Heart left ventricle (tissue), 16 donors: Measurements from ENCODE around the gene SLC16A5. TPM values are rescaled to one million over a fixed set of nuclear protein-coding genes. Genes with fewer than 3 reads are reported as not detected.

Source experiments
- ATAC-seq, 4 donors: fragments of 200-7000 bp; cut with Tn5 transposase; one replicate each; pipeline ENCODE4 v1.9.1; 2020 to 2022; ENCODE audit warnings: moderate library complexity in 4 of 4, mild to moderate bottlenecking in 3 of 4, moderate number of reproducible peaks in 1 of 4
- DNase-seq, 5 donors: peaks; one replicate each; pipeline ENCODE4 v3.0.0-alpha.2; 2020
- H3K27ac ChIP-seq, 12 donors: fragments of 200-600 bp; sonication (generic) in 4 of 12; one replicate each; pipeline versions ENCODE4 v1.5.0 to v1.8.0; 2016 to 2022; ENCODE audit warnings: mild to moderate bottlenecking in 2 of 12
- H3K27me3 ChIP-seq, 9 donors: fragments of 200-600 bp; sonication (generic) in 2 of 9; one replicate each; pipeline versions ENCODE4 v1.5.1 to v1.8.0; 2016 to 2022; ENCODE audit warnings: mild to moderate bottlenecking in 3 of 9
- H3K36me3 ChIP-seq, 9 donors: fragments of 200-600 bp; sonication (generic) in 2 of 9; one replicate each; pipeline versions ENCODE4 v1.5.0 to v1.8.0; 2018 to 2022; ENCODE audit warnings: mild to moderate bottlenecking in 2 of 9
- H3K4me1 ChIP-seq, 12 donors: fragments of 200-600 bp; sonication (generic) in 4 of 12; one replicate each; pipeline versions ENCODE4 v1.5.0 to v1.8.0; 2016 to 2022; ENCODE audit warnings: mild to moderate bottlenecking in 3 of 12
- H3K4me3 ChIP-seq, 12 donors: fragments of 200-600 bp; sonication (generic) in 4 of 12; one replicate each; pipeline versions ENCODE4 v1.5.0 to v1.8.0; 2017 to 2022; ENCODE audit warnings: mild to moderate bottlenecking in 9 of 12, moderate library complexity in 4 of 12
- H3K9me3 ChIP-seq, 12 donors: fragments of 200-600 bp; sonication (generic) in 4 of 12; one replicate each; pipeline versions ENCODE4 v1.5.0 to v1.8.0; 2016 to 2022; ENCODE audit warnings: mild to moderate bottlenecking in 1 of 12
- POLR2A ChIP-seq, 2 donors: fragments of 450-650 bp; IDR thresholded peaks; one replicate each; pipeline ENCODE4 v1.6.1; 2017; ENCODE audit warnings: antibody characterized with exemption in 2 of 2, mild to moderate bottlenecking in 2 of 2, moderate library complexity in 2 of 2
- WGBS, 4 donors: extraction: QIAGEN DNeasy Blood & Tissue Kit in 2 of 4; methylation state at CpG; one replicate each; pipeline versions ENCODE4 v1.1.5 to v1.1.7; 2013 to 2018; 5-methylcytosine and 5-hydroxymethylcytosine counted together
- intact Hi-C, 10 donors: fragments of 100-400 bp; cut with DNase I; formaldehyde crosslinking; loops; one replicate each; pipeline versions ENCODE4 v1.11.1 to v1.14.2; 2022
- polyA plus RNA-seq, 2 donors: library from polyadenylated mRNA; stranded (reverse); fragments of 200-250 nt; gene quantifications; one replicate each; pipeline ENCODE4 v1.2.3, GENCODE V29; 2013
- total RNA-seq, 9 donors: library from RNA; depleted of rRNA in 2 of 9; stranded (reverse); fragments of >200 nt in 2 of 9; fragmentation: NEBNext Ultra II Directional in 3 of 9; extraction: Animal tissue kit (Norgen Biotek cat#: 25700) in 3 of 9; gene quantifications; one replicate each; pipeline versions ENCODE4 v1.1.0 to v1.2.4, GENCODE V29; 2016 to 2023
- TF ChIP-seq, protein P1 (sequence below), 12 donors: fragments of 200-600 bp; sonication (generic) in 4 of 12; IDR thresholded peaks; one replicate each; pipeline versions ENCODE4 v1.5.0 to v1.8.0; 2018 to 2022; ENCODE audit warnings: antibody characterized with exemption in 12 of 12, mild to moderate bottlenecking in 5 of 12
- donor health status: ischemic (EF 13 %, LVEDD 7.1; RV severe dilation, severe dysfunction).
- donor health status: healthy with polysubstance abuse.
- donor health status: DM: no; HTN: yes; CAD: no.
- donor health status: DM: no; HTN: no; CAD: no.
- donor health status: ischemic (EF 25% LVEDD 6.9; RV normal size, moderate dysfunction).
- donor health status: ischemic (EF 25% LVEDD 5.7; RV mildly dilated, moderate dysfunction).
- donor health status: healthy.
- donor health status: DM: yes; HTN: yes; CAD: no.
- donor health status: ischemic (EF 35%, LVEDD 5.7; RV mildly dilated, moderate dysfunction).
- donor health status: nonischemic (EF 11% LVEDD 7.7; RV severe dilation, severe dysfunction).
- donor health status: DM: yes; HTN: yes; CAD: no.
- donor health status: PGD.
- donor health status: ischemic (EF 29% LVEDD 5.4; RV normal size, mild dysfunction).
- donor health status: nonischemic (EF 23%, LVEDD 6.1; RV moderate dilation, normal function).

SLC16A5 gene
- total and polyA plus RNA-seq, 11 donors, result 4.3 to 23.3 (median 10.9) TPM

DNA sequence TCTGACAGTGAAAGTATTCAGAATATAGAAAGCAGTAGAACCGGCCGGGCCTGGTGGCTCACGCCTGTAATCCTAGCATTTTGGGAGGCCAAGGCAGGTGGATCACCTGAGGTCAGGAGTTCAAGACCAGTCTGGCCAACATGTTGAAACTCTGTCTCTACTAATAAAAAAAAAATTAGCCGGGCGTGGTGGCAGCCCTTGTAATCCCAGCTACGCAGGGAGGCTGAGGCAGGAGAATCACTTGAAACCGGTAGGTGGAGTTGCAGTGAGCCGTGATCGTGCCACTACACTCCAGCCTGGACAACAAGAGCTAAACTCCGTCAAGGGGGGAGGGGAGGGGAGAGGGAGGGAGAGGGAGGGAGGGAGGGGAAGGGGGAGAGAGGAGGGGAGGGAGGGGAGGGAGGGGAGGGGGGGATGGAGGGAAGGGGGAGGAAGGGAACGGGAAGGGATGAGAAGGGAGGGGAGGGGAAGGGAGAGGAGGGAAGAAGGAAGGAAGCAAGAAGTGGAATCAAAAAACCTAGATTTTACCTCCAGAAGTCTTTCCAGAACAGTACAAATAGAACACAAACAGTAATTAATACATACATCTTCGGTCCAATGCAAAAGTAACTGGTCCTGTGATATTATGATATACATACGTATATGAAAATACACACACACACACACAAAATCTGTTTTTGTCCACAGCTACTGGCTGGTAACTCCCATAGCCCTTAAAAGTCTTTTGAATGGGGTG is 54.6 kb downstream of the SLC16A5 start:
- intact Hi-C loops, result no loop called here
- Histone ChIP-seq H3K9me3 (no peaks in the 10 kb centered on the region), H3K27ac (no peak overlapping the region), H3K4me3 (no peak overlapping the region), H3K4me1 (peaks cover 0 to 19% (median 0%) of the 10 kb centered on the region in 12 donors), H3K36me3 (peaks cover 0 to 85% (median 23%) of the 10 kb centered on the region in 9 donors), H3K27me3 (no peaks in the 10 kb centered on the region)
- no peak for TF ChIP-seq POLR2A (IDR thresholded peaks at IDR 0.05)
- TF ChIP-seq, protein P1, sequence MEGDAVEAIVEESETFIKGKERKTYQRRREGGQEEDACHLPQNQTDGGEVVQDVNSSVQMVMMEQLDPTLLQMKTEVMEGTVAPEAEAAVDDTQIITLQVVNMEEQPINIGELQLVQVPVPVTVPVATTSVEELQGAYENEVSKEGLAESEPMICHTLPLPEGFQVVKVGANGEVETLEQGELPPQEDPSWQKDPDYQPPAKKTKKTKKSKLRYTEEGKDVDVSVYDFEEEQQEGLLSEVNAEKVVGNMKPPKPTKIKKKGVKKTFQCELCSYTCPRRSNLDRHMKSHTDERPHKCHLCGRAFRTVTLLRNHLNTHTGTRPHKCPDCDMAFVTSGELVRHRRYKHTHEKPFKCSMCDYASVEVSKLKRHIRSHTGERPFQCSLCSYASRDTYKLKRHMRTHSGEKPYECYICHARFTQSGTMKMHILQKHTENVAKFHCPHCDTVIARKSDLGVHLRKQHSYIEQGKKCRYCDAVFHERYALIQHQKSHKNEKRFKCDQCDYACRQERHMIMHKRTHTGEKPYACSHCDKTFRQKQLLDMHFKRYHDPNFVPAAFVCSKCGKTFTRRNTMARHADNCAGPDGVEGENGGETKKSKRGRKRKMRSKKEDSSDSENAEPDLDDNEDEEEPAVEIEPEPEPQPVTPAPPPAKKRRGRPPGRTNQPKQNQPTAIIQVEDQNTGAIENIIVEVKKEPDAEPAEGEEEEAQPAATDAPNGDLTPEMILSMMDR (IDR thresholded peaks at IDR 0.05), result no peak
- ATAC-seq (no peak), DNase-seq (no peak)
- 79 to 89% (median 85%) methylated on average over 13 of the region's 13 CpGs for WGBS, 4 donors

DNA sequence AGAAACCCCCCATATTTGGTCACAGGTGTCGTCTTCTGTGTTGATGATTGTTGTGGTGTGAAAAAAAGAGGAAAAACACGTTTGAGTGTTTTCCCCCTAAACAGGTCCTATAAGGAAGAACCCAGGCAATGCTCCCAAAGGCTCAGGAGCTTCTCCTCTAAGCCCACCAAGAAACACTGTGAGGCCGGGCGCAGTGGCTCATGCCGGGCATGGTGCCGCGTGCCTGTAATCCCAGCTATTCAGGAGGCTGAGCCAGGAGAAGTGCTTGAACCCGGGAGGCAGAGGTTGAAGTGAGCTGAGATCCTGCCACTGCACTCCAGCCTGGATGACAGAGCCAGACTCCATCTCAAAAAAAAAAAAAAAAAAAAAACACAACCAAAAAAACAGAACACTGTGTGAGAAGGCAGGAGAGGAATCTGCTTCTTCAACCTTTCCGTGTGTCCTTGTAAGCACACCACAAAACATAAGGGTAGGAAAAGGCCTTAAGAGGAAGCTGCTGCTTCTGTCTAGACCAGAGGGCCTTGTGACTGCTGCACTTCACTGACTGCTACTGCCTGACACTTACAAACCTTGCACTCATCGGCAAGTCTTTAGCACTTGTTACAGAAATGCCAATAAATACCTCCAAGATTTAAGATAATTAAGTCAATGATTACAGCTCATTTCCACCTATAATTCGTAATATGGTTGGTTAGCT is 57.2 kb downstream of the SLC16A5 start:
- peaks cover 0 to 82% (median 32%) of the 10 kb centered on the region in 9 donors for H3K36me3 ChIP-seq
- WGBS, 4 donors, result 92 to 94% (median 93%) methylated on average over 11 of the region's 11 CpGs

DNA sequence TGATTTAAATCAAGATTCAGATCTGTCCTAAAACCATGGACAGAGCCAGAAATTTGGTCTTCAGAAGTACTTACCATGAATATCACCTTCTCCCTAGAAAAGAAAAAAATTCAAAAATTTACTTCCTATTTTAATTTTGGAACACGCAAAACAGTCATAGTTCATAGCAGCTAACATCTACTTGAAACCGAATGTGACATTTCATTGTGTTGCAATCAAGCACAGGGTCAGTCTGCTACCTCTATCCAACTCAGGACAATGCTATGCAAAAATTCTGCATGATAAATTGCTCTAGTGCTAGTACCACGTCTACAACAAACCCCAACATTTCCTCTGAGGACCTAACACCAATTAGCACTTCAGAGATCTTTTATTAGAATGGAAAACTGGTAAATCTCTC is 58.8 kb downstream of the SLC16A5 start:
- DNase-seq (no peak), ATAC-seq (no peak)
- 86 to 90% (median 88%) methylated on average over 3 of the region's 3 CpGs for WGBS, 4 donors
- peaks cover 0 to 36% (median 0%) of the 10 kb centered on the region in 12 donors for H3K4me1 ChIP-seq
- H3K9me3 ChIP-seq, result no peaks in the 10 kb centered on the region
- intact Hi-C loops, result no loop called here
- H3K36me3 ChIP-seq, result peaks cover 0 to 65% (median 32%) of the 10 kb centered on the region in 9 donors
- TF ChIP-seq, protein P1 (IDR thresholded peaks at IDR 0.05), result no peak
- TF ChIP-seq POLR2A (IDR thresholded peaks at IDR 0.05), result no peak
- H3K4me3 ChIP-seq, result no peak overlapping the region
- H3K27me3 ChIP-seq, result no peaks in the 10 kb centered on the region
- H3K27ac ChIP-seq, result peak overlapping the region in 1 of 12 donors; percentile 71

More for the DNA sequence above, 57.2 kb downstream of the SLC16A5 start:
- ATAC-seq (no peak), DNase-seq (no peak)
- H3K27me3 ChIP-seq, result no peaks in the 10 kb centered on the region
- no peaks in the 10 kb centered on the region for H3K9me3 ChIP-seq
- intact Hi-C loops, result no loop called here
- no peak overlapping the region for H3K4me3 ChIP-seq
- H3K4me1 ChIP-seq, result peaks cover 0 to 36% (median 0%) of the 10 kb centered on the region in 12 donors
- H3K27ac ChIP-seq, result peak overlapping the region in 1 of 12 donors; percentile 46
- no peak for TF ChIP-seq POLR2A (IDR thresholded peaks at IDR 0.05)
- TF ChIP-seq, protein P1 (IDR thresholded peaks at IDR 0.05), result no peak

DNA sequence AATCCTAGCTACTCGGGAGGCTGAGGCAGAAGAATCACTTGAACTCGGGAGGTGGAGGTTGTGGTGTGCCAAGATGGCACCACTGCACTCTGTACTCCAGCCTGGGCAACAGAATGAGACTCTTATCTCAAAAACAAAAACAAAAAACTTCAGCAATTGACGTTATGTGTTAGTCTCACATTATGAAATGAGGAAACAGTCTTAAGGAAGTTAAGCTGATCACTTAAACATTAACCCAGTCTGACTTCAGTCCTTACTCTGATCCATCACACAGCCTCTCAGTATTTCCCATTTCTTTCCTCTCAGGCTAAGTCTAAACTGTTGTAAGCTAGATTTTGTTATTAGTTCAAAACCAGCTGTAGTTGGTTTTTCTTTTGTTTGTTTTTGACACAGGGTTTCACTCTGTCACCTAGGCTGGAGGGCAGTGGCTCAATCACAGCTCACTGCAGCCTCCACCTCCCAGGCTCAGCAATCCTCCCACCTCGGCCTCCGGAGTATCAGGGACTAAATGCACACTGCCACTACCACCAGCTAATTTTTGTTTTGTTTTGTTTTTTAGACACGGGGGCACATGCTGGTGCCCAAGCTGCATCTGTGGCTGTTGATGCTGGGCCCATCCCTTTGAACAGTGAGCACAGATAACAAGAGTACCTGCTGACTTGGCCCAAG is 60.3 kb downstream of the SLC16A5 start:
- Histone ChIP-seq H3K9me3 (no peaks in the 10 kb centered on the region), H3K4me1 (peaks cover 0 to 41% (median 2%) of the 10 kb centered on the region in 12 donors), H3K27me3 (no peaks in the 10 kb centered on the region), H3K4me3 (no peak overlapping the region), H3K27ac (peak overlapping the region in 1 of 12 donors; percentile 71), H3K36me3 (peaks cover 0 to 54% (median 29%) of the 10 kb centered on the region in 9 donors)
- ATAC-seq (peak in 1 of 4 donors; percentile 11), DNase-seq (no peak)
- 86 to 90% (median 87%) methylated on average over 6 of the region's 6 CpGs for WGBS, 4 donors
- intact Hi-C loops, result no loop called here
- TF ChIP-seq, protein P1 (IDR thresholded peaks at IDR 0.05), result no peak
- no peak for TF ChIP-seq POLR2A (IDR thresholded peaks at IDR 0.05)
